HG03520 (cell line): ENCODE measurements around the gene UST.
"Not testable (repeated sequence)": the region's sequence is repeated elsewhere in the genome, so short reads cannot be mapped to it uniquely, and the experiment has no call there.

ENCODE experiments used
- ATAC-seq: cut with Tn5 transposase; IDR thresholded peaks from one replicate; pipeline ENCODE4 v1.9.1; 2021; ENCODE audit warnings: mild to moderate bottlenecking, moderate library complexity; ENCODE audit not compliant: unreplicated experiment

The UST gene

GRCh38 chr6:148830614-148831013, 83.8 kb downstream of the UST start:
- peak; percentile 48 for ATAC-seq

GRCh38 chr6:148831064-148831463, 84.2 kb downstream of the UST start:
- no peak for ATAC-seq

- no peak for ATAC-seq
Observed at GRCh38 chr6:148831531-148831930, 84.7 kb downstream of the UST start.

- no peak for ATAC-seq
Observed at GRCh38 chr6:148835920-148836441, 89.2 kb downstream of the UST start.

- ATAC-seq = no peak
Observed at GRCh38 chr6:148836751-148837150, 89.9 kb downstream of the UST start.

GRCh38 chr6:148837941-148838340, 91.1 kb downstream of the UST start:
- no peak for ATAC-seq

- ATAC-seq = no peak
Observed at GRCh38 chr6:148839044-148839443, 92.2 kb downstream of the UST start.

- no peak for ATAC-seq
Observed at GRCh38 chr6:148840256-148840655, 93.4 kb downstream of the UST start.

- no peak for ATAC-seq
Observed at GRCh38 chr6:148842296-148843019, 95.6 kb downstream of the UST start.

GRCh38 chr6:148845464-148845863, 98.6 kb downstream of the UST start:
- no peak for ATAC-seq

- ATAC-seq = no peak
Observed at GRCh38 chr6:148846778-148847761, 100.2 kb downstream of the UST start.

GRCh38 chr6:148848915-148849314, 102.1 kb downstream of the UST start:
- ATAC-seq = no peak

GRCh38 chr6:148849449-148849848, 102.6 kb downstream of the UST start:
- not testable (repeated sequence) for ATAC-seq

- ATAC-seq = no peak
Observed at GRCh38 chr6:148850964-148851363, 104.1 kb downstream of the UST start.

GRCh38 chr6:148851683-148852556, 105.1 kb downstream of the UST start:
- no peak for ATAC-seq

GRCh38 chr6:148852688-148853087, 105.9 kb downstream of the UST start:
- no peak for ATAC-seq

- not testable (repeated sequence) for ATAC-seq
Observed at GRCh38 chr6:148853113-148853512, 106.3 kb downstream of the UST start.

- no peak for ATAC-seq
Observed at GRCh38 chr6:148854096-148854495, 107.3 kb downstream of the UST start.

- ATAC-seq = no peak
Observed at GRCh38 chr6:148854992-148855391, 108.2 kb downstream of the UST start.

GRCh38 chr6:148855744-148856143, 108.9 kb downstream of the UST start:
- ATAC-seq = no peak
